Left lung (tissue), 10 donors: ENCODE measurements around the gene ARHGAP18. TPM values are rescaled to one million over a fixed set of nuclear protein-coding genes. Genes with fewer than 3 reads are reported as not detected.
A peak's percentile ranks its signal among the peaks of the same experiment; 100 is the strongest.

Source experiments
- ATAC-seq: fragments of 200-7000 bp; cut with Tn5 transposase; one replicate; pipeline ENCODE4 v1.9.1; 2020; ENCODE audit warnings: moderate library complexity
- DNase-seq, 4 donors: peaks; one replicate each; pipeline ENCODE4 v3.0.0-alpha.2; 2013 to 2020
- H3K27ac ChIP-seq, 2 donors: fragments of 200-600 bp; sonication (generic) in 1 of 2; one replicate each; pipeline versions ENCODE4 v1.5.0 to v1.8.0; 2020 to 2021
- H3K27me3 ChIP-seq, 2 donors: fragments of 200-600 bp; sonication (generic) in 1 of 2; one replicate each; pipeline versions ENCODE4 v1.5.0 to v1.8.0; 2020 to 2021
- H3K36me3 ChIP-seq, 2 donors: fragments of 200-600 bp; sonication (generic) in 1 of 2; one replicate each; pipeline versions ENCODE4 v1.5.0 to v1.8.0; 2020 to 2021
- H3K4me1 ChIP-seq, 2 donors: fragments of 200-600 bp; one replicate each; pipeline ENCODE4 v1.8.0; 2021
- H3K4me3 ChIP-seq, 2 donors: fragments of 200-600 bp; sonication (generic) in 1 of 2; one replicate each; pipeline versions ENCODE4 v1.5.0 to v1.8.0; 2020 to 2021; ENCODE audit warnings: mild to moderate bottlenecking in 1 of 2
- H3K9me3 ChIP-seq, 2 donors: fragments of 200-600 bp; sonication (generic) in 1 of 2; one replicate each; pipeline versions ENCODE4 v1.5.0 to v1.8.0; 2020 to 2021
- intact Hi-C, 2 donors: fragments of 100-400 bp; cut with DNase I; formaldehyde crosslinking; loops; one replicate each; pipeline versions ENCODE4 v1.11.2 to v1.14.2; 2022
- polyA plus RNA-seq, 6 donors: library from polyadenylated mRNA; unstranded; fragments of 120-200 nt; gene quantifications; one replicate each; pipeline ENCODE4 v1.2.1, GENCODE V29; 2013; ENCODE audit not compliant: insufficient read length in 6 of 6
- total RNA-seq, 2 donors: library from RNA; stranded (reverse); fragmentation: NEBNext Ultra II Directional; extraction: Animal tissue kit (Norgen Biotek cat#: 25700); gene quantifications; one replicate each; pipeline ENCODE4 v1.2.1, GENCODE V29; 2021
- TF ChIP-seq, protein P1 (sequence below), 2 donors: fragments of 200-600 bp; sonication (generic) in 1 of 2; IDR thresholded peaks; one replicate each; pipeline versions ENCODE4 v1.5.0 to v1.8.0; 2021; ENCODE audit warnings: antibody characterized with exemption in 2 of 2
- donor health status: DM: no; HTN: yes; CAD: no.
- donor health status: DM: no; HTN: no; CAD: no.

The ARHGAP18 gene
- total and polyA plus RNA-seq, 8 donors: 46.0 to 76.4 (median 67.9) TPM

GRCh38 chr6:129609635-129610034 lies 100.3 kb downstream of the ARHGAP18 start:
- DNase-seq (no peak), ATAC-seq (no peak)
- H3K4me3 ChIP-seq: no peak overlapping the region
- H3K9me3 ChIP-seq: no peaks in the 10 kb centered on the region
- intact Hi-C loops: loop anchor here in 1 of 2 donors (10.0 kb wide), 1 partner anchor 115 kb away; no protein-coding TSS in a partner anchor
- peaks cover 0 to 35% of the 10 kb centered on the region in 2 donors for H3K36me3 ChIP-seq
- no peaks in the 10 kb centered on the region for H3K27me3 ChIP-seq
- H3K27ac ChIP-seq: no peak overlapping the region
- peaks cover 0 to 4% of the 10 kb centered on the region in 2 donors for H3K4me1 ChIP-seq
- TF ChIP-seq, protein P1, sequence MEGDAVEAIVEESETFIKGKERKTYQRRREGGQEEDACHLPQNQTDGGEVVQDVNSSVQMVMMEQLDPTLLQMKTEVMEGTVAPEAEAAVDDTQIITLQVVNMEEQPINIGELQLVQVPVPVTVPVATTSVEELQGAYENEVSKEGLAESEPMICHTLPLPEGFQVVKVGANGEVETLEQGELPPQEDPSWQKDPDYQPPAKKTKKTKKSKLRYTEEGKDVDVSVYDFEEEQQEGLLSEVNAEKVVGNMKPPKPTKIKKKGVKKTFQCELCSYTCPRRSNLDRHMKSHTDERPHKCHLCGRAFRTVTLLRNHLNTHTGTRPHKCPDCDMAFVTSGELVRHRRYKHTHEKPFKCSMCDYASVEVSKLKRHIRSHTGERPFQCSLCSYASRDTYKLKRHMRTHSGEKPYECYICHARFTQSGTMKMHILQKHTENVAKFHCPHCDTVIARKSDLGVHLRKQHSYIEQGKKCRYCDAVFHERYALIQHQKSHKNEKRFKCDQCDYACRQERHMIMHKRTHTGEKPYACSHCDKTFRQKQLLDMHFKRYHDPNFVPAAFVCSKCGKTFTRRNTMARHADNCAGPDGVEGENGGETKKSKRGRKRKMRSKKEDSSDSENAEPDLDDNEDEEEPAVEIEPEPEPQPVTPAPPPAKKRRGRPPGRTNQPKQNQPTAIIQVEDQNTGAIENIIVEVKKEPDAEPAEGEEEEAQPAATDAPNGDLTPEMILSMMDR (IDR thresholded peaks at IDR 0.05): no peak

GRCh38 chr6:129608886-129609537 lies 101.0 kb downstream of the ARHGAP18 start:
- Histone ChIP-seq H3K27ac (no peak overlapping the region), H3K4me3 (no peak overlapping the region), H3K4me1 (peaks cover 0 to 4% of the 10 kb centered on the region in 2 donors), H3K9me3 (no peaks in the 10 kb centered on the region), H3K36me3 (peaks cover 0 to 35% of the 10 kb centered on the region in 2 donors), H3K27me3 (no peaks in the 10 kb centered on the region)
- intact Hi-C loops: loop anchor here in 1 of 2 donors (10.0 kb wide), 1 partner anchor 116 kb away; no protein-coding TSS in a partner anchor
- no peak for ATAC-seq
- DNase-seq: peak in 2 of 4 donors; percentile 44 to 63
- TF ChIP-seq, protein P1 (IDR thresholded peaks at IDR 0.05): no peak

- TF ChIP-seq, protein P1 (IDR thresholded peaks at IDR 0.05): no peak
- Histone ChIP-seq H3K27ac (no peak overlapping the region), H3K4me3 (no peak overlapping the region), H3K9me3 (no peaks in the 10 kb centered on the region), H3K27me3 (no peaks in the 10 kb centered on the region), H3K4me1 (peaks cover 0 to 4% of the 10 kb centered on the region in 2 donors), H3K36me3 (peaks cover 0 to 35% of the 10 kb centered on the region in 2 donors)
- DNase-seq (no peak), ATAC-seq (no peak)
- intact Hi-C loops: loop anchor here in 1 of 2 donors (10.0 kb wide), 1 partner anchor 117 kb away; no protein-coding TSS in a partner anchor
Observed at GRCh38 chr6:129607581-129608186, 102.3 kb downstream of the ARHGAP18 start.

DNA sequence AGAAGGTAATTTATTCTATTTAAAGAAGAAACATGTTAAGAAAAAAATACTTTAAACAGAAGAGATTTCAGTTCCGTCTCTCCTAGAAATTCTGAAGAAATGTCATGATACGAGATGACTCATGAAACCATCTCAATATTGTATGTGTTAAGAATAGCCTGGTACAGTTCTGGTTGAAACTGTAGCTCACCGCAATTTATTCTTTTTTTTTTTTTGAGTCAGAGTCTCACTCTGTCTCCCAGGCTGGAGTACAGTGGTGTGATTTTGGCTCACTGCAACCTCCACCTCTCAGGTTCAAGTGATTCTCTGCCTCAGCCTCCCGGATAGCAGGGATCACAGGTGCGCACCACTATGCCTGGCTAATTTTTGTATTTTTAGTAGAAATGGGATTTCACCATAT lies 103.3 kb downstream of the ARHGAP18 start:
- Histone ChIP-seq H3K27me3 (no peaks in the 10 kb centered on the region), H3K9me3 (no peaks in the 10 kb centered on the region), H3K36me3 (peaks cover 0 to 35% of the 10 kb centered on the region in 2 donors), H3K4me1 (peaks cover 0 to 4% of the 10 kb centered on the region in 2 donors), H3K4me3 (no peak overlapping the region), H3K27ac (no peak overlapping the region)
- intact Hi-C loops: loop anchor here in 1 of 2 donors (10.0 kb wide), 1 partner anchor 118 kb away; no protein-coding TSS in a partner anchor
- no peak for DNase-seq
- ATAC-seq: no peak
- TF ChIP-seq, protein P1 (IDR thresholded peaks at IDR 0.05): no peak

GRCh38 chr6:129605967-129606366 lies 104.0 kb downstream of the ARHGAP18 start:
- Histone ChIP-seq H3K4me1 (peaks cover 0 to 4% of the 10 kb centered on the region in 2 donors), H3K4me3 (no peak overlapping the region), H3K9me3 (no peaks in the 10 kb centered on the region), H3K36me3 (peaks cover 0 to 30% of the 10 kb centered on the region in 2 donors), H3K27me3 (no peaks in the 10 kb centered on the region), H3K27ac (no peak overlapping the region)
- peak; percentile 44 for ATAC-seq
- TF ChIP-seq, protein P1 (IDR thresholded peaks at IDR 0.05): no peak
- intact Hi-C loops: loop anchor here in 1 of 2 donors (10.0 kb wide), 1 partner anchor 119 kb away; no protein-coding TSS in a partner anchor
- no peak for DNase-seq
